Activated T-helper 1 cell treated with anti-CD3 and anti-CD28 coated beads, Interleukin-2, amount 50 U/mL, for 16 hours (primary cell): Measurements from ENCODE around the gene TM4SF20.

ENCODE experiments used
- DNase-seq, 2 donors: peaks; one replicate each; pipeline ENCODE4 v3.0.0-alpha.2; 2020; ENCODE audit warnings: low read depth in 1 of 2, low spot score in 1 of 2

TM4SF20 gene

DNA sequence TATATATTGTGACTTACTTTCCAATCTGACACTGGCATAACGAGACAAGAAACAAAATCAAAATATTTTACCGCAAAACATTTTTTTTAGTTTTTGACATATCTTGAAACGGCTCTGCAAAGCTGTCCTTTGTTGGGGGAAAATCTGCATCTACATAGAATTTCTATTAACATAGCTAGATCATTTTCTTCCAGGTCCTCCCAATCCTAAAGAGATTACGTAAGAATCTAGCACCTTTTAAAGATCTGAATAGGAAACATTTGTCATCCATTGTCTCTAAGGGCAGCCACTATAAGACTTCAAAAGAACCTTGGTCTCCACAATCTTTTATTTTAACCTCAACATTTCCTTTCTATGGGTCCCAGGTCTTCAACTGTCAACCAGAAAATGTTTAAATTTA is 55.3 kb downstream of the TM4SF20 start:
- no peak for DNase-seq

DNA sequence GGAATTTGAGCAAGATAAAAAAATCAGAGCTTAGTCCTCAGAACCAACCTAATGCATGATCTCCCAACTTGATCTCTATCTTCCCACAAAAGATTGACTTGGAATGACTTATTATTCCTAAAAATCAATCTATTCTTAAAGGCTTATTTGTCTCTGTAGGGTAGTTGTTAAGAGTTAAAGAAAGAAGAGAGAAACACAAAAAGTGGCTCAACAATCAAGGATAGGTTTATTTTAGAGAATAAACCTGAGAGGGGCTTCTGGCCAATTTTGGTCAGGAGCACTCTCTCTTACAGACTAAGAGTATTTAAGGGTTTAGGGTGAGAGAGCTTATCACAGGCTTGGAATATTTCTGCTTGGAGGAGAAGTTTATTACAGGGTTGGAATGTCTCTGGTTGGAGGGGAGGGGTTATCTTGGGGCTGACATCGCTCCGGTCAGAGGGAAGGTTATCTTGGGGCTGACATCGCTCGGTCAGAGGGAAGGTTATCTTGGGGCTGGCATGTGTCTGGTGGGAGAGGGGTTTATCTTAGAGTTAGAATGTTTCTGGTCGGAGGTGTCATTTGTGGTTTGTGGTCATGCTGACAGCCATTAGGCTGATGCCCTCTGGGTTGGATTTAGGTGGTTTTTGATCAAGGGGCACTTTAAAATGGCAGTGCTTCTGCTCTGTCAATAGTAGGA is 56.4 kb downstream of the TM4SF20 start:
- DNase-seq, result no peak

DNA sequence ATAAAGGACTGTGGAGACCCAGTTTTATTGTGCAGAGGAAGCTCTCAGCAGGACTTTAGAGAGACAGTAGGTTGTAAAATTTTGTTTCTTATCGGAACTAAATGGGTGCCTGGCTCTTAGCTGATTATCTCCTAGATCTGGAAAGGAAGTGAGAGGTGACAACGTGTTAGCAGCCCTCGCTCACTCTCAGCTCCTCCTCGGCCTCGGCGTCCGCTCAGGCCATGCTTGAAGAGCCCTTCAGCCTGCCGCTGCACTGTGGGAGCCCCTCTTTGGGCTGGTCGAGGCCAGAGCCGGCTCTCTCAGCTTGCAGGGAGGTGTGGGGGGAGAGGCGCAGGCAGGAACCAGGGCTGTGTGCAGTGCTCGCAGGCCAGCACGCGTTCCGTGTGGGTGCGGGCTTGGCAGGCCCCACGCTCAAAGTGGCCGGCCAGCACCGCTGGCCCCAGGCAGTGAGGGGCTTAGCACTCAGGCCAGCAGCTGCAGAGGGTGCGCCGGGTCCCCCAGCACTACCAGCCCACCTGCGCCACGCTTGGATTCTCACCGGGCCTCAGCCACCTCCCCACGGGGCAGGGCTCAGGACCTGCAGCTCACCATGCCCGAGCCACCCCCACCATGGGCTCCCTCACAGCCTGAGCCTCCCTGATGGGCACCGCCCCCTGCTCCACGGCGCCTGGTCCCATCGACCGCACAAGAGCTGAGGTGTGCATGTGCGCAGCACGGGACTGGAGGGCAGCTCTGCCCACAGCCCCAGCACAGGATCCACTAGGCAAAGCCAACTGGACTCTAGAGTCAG is 58.6 kb downstream of the TM4SF20 start:
- DNase-seq, result no peak

DNA sequence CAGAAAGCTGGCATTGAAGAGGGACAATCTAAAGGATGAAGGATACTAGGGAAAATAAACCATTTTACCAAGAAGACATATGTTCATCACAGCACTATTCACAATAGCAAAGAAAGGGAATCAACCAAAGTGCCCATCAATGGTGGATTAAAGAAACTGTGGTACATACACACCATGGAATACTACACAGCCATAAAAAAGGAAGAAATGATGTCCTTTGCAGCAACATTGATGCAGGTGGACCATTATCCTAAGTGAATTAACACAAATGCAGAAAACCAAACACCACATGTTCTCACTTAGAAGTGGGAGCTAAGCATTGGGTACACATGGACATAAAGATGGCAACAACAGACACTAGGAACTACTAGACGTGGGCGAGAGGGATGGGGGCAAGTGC is 61.3 kb downstream of the TM4SF20 start:
- DNase-seq, result no peak

DNA sequence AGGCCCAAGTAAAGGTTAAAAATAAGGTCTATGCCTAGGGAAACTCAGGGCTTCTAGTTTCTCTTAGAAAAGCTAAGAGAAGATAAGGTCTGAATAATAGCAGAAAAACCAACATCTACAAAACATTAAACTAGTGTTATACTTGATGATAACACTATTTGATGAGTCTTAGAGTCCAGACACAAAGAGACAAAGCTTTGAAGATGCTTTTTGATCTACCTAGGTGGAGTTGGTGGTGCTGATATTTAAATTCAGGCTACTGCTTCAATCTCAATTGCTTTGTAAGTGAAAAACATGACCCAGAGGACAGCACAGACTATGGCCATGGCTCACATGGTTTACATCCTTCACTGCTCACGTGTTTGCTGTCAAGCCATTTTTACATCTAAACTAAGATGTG is 65.8 kb downstream of the TM4SF20 start:
- DNase-seq, result no peak

DNA sequence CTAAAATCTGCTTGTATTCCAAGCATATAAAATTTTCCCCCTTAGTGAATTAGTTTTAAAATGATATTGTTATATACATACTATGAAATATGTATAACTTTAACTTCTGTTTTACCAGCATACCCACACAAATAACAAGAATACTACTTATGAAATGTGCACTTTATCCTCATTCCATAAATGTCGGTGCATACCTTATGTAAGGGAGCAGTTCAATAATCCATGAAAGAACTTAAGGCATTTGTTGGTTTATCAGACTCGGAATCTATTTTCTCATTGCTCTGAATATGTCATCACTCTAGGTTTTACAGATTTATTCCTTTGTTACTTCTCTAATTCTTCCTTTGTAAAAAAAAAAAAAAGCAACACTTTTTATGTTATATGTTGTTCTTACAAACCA is 66.5 kb downstream of the TM4SF20 start:
- DNase-seq, result no peak
